Measurements from ENCODE around the gene HEPACAM.

DNA sequence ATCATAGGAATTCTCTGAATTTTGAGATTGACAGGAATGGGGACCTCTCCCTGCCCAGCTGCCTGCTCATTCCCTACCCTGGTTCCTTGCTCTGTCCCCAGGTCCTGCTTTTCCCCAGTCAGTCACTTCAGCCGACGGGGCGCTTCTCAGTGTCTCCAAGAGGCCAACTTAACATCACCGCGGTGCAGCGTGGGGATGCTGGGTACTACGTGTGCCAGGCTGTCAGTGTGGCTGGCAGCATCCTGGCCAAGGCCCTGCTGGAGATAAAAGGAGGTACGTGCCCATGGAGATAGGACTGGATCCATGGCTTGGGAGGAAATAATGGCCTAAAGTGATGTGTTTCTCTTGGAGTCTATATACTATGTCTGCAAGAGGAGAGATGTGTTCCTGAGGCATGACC lies 63.6 kb downstream of the HEPACAM start:
- TF ChIP-seq, protein P1, sequence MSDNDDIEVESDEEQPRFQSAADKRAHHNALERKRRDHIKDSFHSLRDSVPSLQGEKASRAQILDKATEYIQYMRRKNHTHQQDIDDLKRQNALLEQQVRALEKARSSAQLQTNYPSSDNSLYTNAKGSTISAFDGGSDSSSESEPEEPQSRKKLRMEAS (IDR thresholded peaks at IDR 0.05), result no peak
- TF ChIP-seq, protein P2, sequence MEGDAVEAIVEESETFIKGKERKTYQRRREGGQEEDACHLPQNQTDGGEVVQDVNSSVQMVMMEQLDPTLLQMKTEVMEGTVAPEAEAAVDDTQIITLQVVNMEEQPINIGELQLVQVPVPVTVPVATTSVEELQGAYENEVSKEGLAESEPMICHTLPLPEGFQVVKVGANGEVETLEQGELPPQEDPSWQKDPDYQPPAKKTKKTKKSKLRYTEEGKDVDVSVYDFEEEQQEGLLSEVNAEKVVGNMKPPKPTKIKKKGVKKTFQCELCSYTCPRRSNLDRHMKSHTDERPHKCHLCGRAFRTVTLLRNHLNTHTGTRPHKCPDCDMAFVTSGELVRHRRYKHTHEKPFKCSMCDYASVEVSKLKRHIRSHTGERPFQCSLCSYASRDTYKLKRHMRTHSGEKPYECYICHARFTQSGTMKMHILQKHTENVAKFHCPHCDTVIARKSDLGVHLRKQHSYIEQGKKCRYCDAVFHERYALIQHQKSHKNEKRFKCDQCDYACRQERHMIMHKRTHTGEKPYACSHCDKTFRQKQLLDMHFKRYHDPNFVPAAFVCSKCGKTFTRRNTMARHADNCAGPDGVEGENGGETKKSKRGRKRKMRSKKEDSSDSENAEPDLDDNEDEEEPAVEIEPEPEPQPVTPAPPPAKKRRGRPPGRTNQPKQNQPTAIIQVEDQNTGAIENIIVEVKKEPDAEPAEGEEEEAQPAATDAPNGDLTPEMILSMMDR (IDR thresholded peaks at IDR 0.05), result no peak
- no peak for TF ChIP-seq RNF2 (IDR thresholded peaks at IDR 0.05; ENCODE audit: borderline replicate concordance, low read depth)

Data from A549 (cell line).